ENCODE data around the gene KCNK3. TPM values are rescaled to one million over a fixed set of nuclear protein-coding genes. Genes with fewer than 3 reads are reported as not detected.
A peak's percentile ranks its signal among the peaks of the same experiment; 100 is the strongest.

The KCNK3 gene
- total and polyA plus RNA-seq, 2 of the 13 experiments (the other 11 are each of a cell fraction or from before 2014, with no cell fraction given) = not detected

GRCh38 chr2:26720322-26721114 is 28.0 kb downstream of the KCNK3 start (continued):
- TF ChIP-seq PHB2 (IDR thresholded peaks at IDR 0.05; ENCODE audit: partially characterized antibody) (no peak), SOX13 (IDR thresholded peaks at IDR 0.05) (no peak), SOX13 (CRISPR knock-in tag; conservative IDR thresholded peaks at IDR 0.05 in 1 of 2, IDR thresholded peaks at IDR 0.05 in 1 of 2) (peak in 1 of 2 experiments; percentile 20; a peak in 1 of 4 replicates), AHR (CRISPR knock-in tag; IDR thresholded peaks at IDR 0.05) (no peak), KDM3A (CRISPR knock-in tag; IDR thresholded peaks at IDR 0.05; ENCODE audit: low read depth) (no peak), EP300 (IDR thresholded peaks at IDR 0.05; ENCODE audit: low read depth in 2 of 2, low read length in 2 of 2) (peak in 1 of 2 experiments; percentile 60; a peak in 1 of 4 replicates), EP300 (CRISPR knock-in tag; IDR thresholded peaks at IDR 0.05; ENCODE audit: borderline replicate concordance) (no peak), NR3C1 (CRISPR knock-in tag; IDR thresholded peaks at IDR 0.05) (no peak), TARDBP (CRISPR knock-in tag; IDR thresholded peaks at IDR 0.05) (0 out of 2 replicates have a peak, but pooled peaks have one; percentile 26), ZNF430 (CRISPR knock-in tag; IDR thresholded peaks at IDR 0.05) (no peak), GATAD2A (CRISPR knock-in tag; IDR thresholded peaks at IDR 0.05) (peak; percentile 48; the same call in 1 of the 2 replicates), RXRB (CRISPR knock-in tag; IDR thresholded peaks at IDR 0.05; ENCODE audit: borderline replicate concordance) (peak; percentile 14; the same call in 1 of the 2 replicates), DZIP1 (CRISPR knock-in tag; IDR thresholded peaks at IDR 0.05) (no peak), MAFK (conservative IDR thresholded peaks at IDR 0.05 in 1 of 2, IDR thresholded peaks at IDR 0.05 in 1 of 2; ENCODE audit: low read length in 2 of 2) (no peak), ZNF496 (CRISPR knock-in tag; IDR thresholded peaks at IDR 0.05; ENCODE audit: insufficient replicate concordance) (no peak), NR2F2 (IDR thresholded peaks at IDR 0.05; ENCODE audit: borderline replicate concordance, low read depth) (no peak), SIX4 (CRISPR knock-in tag; IDR thresholded peaks at IDR 0.05) (no peak), REL (CRISPR knock-in tag; conservative IDR thresholded peaks at IDR 0.05) (no peak), TEAD2 (CRISPR knock-in tag; IDR thresholded peaks at IDR 0.05) (no peak), FOSL2 (CRISPR knock-in tag; IDR thresholded peaks at IDR 0.05) (peak; percentile 78), PHF8 (CRISPR knock-in tag; IDR thresholded peaks at IDR 0.05) (no peak)
- TF ChIP-seq, protein P1, sequence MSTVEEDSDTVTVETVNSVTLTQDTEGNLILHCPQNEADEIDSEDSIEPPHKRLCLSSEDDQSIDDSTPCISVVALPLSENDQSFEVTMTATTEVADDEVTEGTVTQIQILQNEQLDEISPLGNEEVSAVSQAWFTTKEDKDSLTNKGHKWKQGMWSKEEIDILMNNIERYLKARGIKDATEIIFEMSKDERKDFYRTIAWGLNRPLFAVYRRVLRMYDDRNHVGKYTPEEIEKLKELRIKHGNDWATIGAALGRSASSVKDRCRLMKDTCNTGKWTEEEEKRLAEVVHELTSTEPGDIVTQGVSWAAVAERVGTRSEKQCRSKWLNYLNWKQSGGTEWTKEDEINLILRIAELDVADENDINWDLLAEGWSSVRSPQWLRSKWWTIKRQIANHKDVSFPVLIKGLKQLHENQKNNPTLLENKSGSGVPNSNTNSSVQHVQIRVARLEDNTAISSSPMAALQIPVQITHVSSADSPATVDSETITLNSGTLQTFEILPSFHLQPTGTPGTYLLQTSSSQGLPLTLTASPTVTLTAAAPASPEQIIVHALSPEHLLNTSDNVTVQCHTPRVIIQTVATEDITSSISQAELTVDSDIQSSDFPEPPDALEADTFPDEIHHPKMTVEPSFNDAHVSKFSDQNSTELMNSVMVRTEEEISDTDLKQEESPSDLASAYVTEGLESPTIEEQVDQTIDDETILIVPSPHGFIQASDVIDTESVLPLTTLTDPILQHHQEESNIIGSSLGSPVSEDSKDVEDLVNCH (CRISPR knock-in tag; IDR thresholded peaks at IDR 0.05) = no peak
- TF ChIP-seq, protein P2, sequence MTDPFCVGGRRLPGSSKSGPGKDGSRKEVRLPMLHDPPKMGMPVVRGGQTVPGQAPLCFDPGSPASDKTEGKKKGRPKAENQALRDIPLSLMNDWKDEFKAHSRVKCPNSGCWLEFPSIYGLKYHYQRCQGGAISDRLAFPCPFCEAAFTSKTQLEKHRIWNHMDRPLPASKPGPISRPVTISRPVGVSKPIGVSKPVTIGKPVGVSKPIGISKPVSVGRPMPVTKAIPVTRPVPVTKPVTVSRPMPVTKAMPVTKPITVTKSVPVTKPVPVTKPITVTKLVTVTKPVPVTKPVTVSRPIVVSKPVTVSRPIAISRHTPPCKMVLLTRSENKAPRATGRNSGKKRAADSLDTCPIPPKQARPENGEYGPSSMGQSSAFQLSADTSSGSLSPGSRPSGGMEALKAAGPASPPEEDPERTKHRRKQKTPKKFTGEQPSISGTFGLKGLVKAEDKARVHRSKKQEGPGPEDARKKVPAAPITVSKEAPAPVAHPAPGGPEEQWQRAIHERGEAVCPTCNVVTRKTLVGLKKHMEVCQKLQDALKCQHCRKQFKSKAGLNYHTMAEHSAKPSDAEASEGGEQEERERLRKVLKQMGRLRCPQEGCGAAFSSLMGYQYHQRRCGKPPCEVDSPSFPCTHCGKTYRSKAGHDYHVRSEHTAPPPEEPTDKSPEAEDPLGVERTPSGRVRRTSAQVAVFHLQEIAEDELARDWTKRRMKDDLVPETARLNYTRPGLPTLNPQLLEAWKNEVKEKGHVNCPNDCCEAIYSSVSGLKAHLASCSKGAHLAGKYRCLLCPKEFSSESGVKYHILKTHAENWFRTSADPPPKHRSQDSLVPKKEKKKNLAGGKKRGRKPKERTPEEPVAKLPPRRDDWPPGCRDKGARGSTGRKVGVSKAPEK (CRISPR knock-in tag; IDR thresholded peaks at IDR 0.05; ENCODE audit: borderline replicate concordance) = no peak

All from HepG2 (cell line).